ENCODE results near the gene FAM110D.

FAM110D gene

GRCh38 chr1:26180010-26180506 is 21.2 kb downstream of the FAM110D start:
- Histone ChIP-seq H3K4me1 (ENCODE audit: insufficient read depth, low read length) (no peaks in the 10 kb centered on the region), H3K9me3 (ENCODE audit: control insufficient read depth, insufficient read depth, low read length) (no peaks in the 10 kb centered on the region), H3K9ac (ENCODE audit: low read depth, low read length) (no peak overlapping the region), H3K36me3 (ENCODE audit: insufficient read depth, low read length) (no peaks in the 10 kb centered on the region; the same call in 1 of the 2 replicates)

- H3K9ac ChIP-seq (ENCODE audit: low read depth, low read length), result no peak overlapping the region
- H3K4me1 ChIP-seq (ENCODE audit: insufficient read depth, low read length), result no peaks in the 10 kb centered on the region
- no peaks in the 10 kb centered on the region; the same call in 1 of the 2 replicates for H3K36me3 ChIP-seq (ENCODE audit: insufficient read depth, low read length)
- H3K9me3 ChIP-seq (ENCODE audit: control insufficient read depth, insufficient read depth, low read length), result no peaks in the 10 kb centered on the region
Measured at GRCh38 chr1:26181586-26182382, 22.9 kb downstream of the FAM110D start.

GRCh38 chr1:26182383-26182696 is 23.5 kb downstream of the FAM110D start:
- H3K36me3 ChIP-seq (ENCODE audit: insufficient read depth, low read length), result no peaks in the 10 kb centered on the region; the same call in 1 of the 2 replicates
- H3K9me3 ChIP-seq (ENCODE audit: control insufficient read depth, insufficient read depth, low read length), result no peaks in the 10 kb centered on the region
- H3K4me1 ChIP-seq (ENCODE audit: insufficient read depth, low read length), result no peaks in the 10 kb centered on the region
- H3K9ac ChIP-seq (ENCODE audit: low read depth, low read length), result no peak overlapping the region

GRCh38 chr1:26184086-26184485 is 25.2 kb downstream of the FAM110D start:
- Histone ChIP-seq H3K9me3 (ENCODE audit: control insufficient read depth, insufficient read depth, low read length) (no peaks in the 10 kb centered on the region), H3K9ac (ENCODE audit: low read depth, low read length) (no peak overlapping the region), H3K36me3 (ENCODE audit: insufficient read depth, low read length) (no peaks in the 10 kb centered on the region; the same call in 1 of the 2 replicates), H3K4me1 (ENCODE audit: insufficient read depth, low read length) (no peaks in the 10 kb centered on the region)

- Histone ChIP-seq H3K9ac (ENCODE audit: low read depth, low read length) (no peak overlapping the region), H3K36me3 (ENCODE audit: insufficient read depth, low read length) (no peaks in the 10 kb centered on the region; the same call in 1 of the 2 replicates), H3K4me1 (ENCODE audit: insufficient read depth, low read length) (no peaks in the 10 kb centered on the region), H3K9me3 (ENCODE audit: control insufficient read depth, insufficient read depth, low read length) (no peaks in the 10 kb centered on the region)
Measured at GRCh38 chr1:26184883-26185282, 26.0 kb downstream of the FAM110D start.

- Histone ChIP-seq H3K9me3 (ENCODE audit: control insufficient read depth, insufficient read depth, low read length) (no peaks in the 10 kb centered on the region), H3K36me3 (ENCODE audit: insufficient read depth, low read length) (no peaks in the 10 kb centered on the region), H3K4me1 (ENCODE audit: insufficient read depth, low read length) (no peaks in the 10 kb centered on the region; the same call in 1 of the 2 replicates), H3K9ac (ENCODE audit: low read depth, low read length) (no peak overlapping the region)
Measured at GRCh38 chr1:26187882-26188281, 29.0 kb downstream of the FAM110D start.

- H3K9ac ChIP-seq (ENCODE audit: low read depth, low read length), result no peak overlapping the region
- H3K9me3 ChIP-seq (ENCODE audit: control insufficient read depth, insufficient read depth, low read length), result no peaks in the 10 kb centered on the region
- no peaks in the 10 kb centered on the region for H3K36me3 ChIP-seq (ENCODE audit: insufficient read depth, low read length)
- H3K4me1 ChIP-seq (ENCODE audit: insufficient read depth, low read length), result no peaks in the 10 kb centered on the region; the same call in 1 of the 2 replicates
Measured at GRCh38 chr1:26188477-26188876, 29.6 kb downstream of the FAM110D start.

GRCh38 chr1:26189331-26189730 is 30.5 kb downstream of the FAM110D start:
- Histone ChIP-seq H3K4me1 (ENCODE audit: insufficient read depth, low read length) (no peaks in the 10 kb centered on the region; the same call in 1 of the 2 replicates), H3K9me3 (ENCODE audit: control insufficient read depth, insufficient read depth, low read length) (no peaks in the 10 kb centered on the region), H3K9ac (ENCODE audit: low read depth, low read length) (no peak overlapping the region), H3K36me3 (ENCODE audit: insufficient read depth, low read length) (no peaks in the 10 kb centered on the region)

- no peaks in the 10 kb centered on the region; the same call in 1 of the 2 replicates for H3K4me1 ChIP-seq (ENCODE audit: insufficient read depth, low read length)
- no peaks in the 10 kb centered on the region for H3K36me3 ChIP-seq (ENCODE audit: insufficient read depth, low read length)
- H3K9ac ChIP-seq (ENCODE audit: low read depth, low read length), result no peak overlapping the region
- no peaks in the 10 kb centered on the region for H3K9me3 ChIP-seq (ENCODE audit: control insufficient read depth, insufficient read depth, low read length)
Measured at GRCh38 chr1:26189751-26190275, 30.9 kb downstream of the FAM110D start.

- Histone ChIP-seq H3K9ac (ENCODE audit: low read depth, low read length) (no peak within 1 kb of the TSS), H3K4me1 (ENCODE audit: insufficient read depth, low read length) (no peaks in the 10 kb centered on the region; the same call in 1 of the 2 replicates), H3K36me3 (ENCODE audit: insufficient read depth, low read length) (no peaks in the 10 kb centered on the region), H3K9me3 (ENCODE audit: control insufficient read depth, insufficient read depth, low read length) (no peaks in the 10 kb centered on the region)
Measured at GRCh38 chr1:26190373-26190987, 31.6 kb downstream of the FAM110D start, which contains the start of gene CATSPER4. CATSPER4 (plus strand) TSS chr1:26190602; CDS start chr1:26190628, 26 bp downstream.

- Histone ChIP-seq H3K9me3 (ENCODE audit: control insufficient read depth, insufficient read depth, low read length) (no peaks in the 10 kb centered on the region), H3K36me3 (ENCODE audit: insufficient read depth, low read length) (no peaks in the 10 kb centered on the region), H3K9ac (ENCODE audit: low read depth, low read length) (no peak overlapping the region), H3K4me1 (ENCODE audit: insufficient read depth, low read length) (no peaks in the 10 kb centered on the region; the same call in 1 of the 2 replicates)
Measured at GRCh38 chr1:26191739-26192138, 32.9 kb downstream of the FAM110D start.

- Histone ChIP-seq H3K9me3 (ENCODE audit: control insufficient read depth, insufficient read depth, low read length) (no peaks in the 10 kb centered on the region), H3K4me1 (ENCODE audit: insufficient read depth, low read length) (peaks cover 3% of the 10 kb centered on the region; the same call in 1 of the 2 replicates), H3K36me3 (ENCODE audit: insufficient read depth, low read length) (no peaks in the 10 kb centered on the region), H3K9ac (ENCODE audit: low read depth, low read length) (no peak overlapping the region)
Measured at GRCh38 chr1:26195805-26196204, 36.9 kb downstream of the FAM110D start.

GRCh38 chr1:26197301-26197700 is 38.4 kb downstream of the FAM110D start:
- Histone ChIP-seq H3K9me3 (ENCODE audit: control insufficient read depth, insufficient read depth, low read length) (no peaks in the 10 kb centered on the region), H3K4me1 (ENCODE audit: insufficient read depth, low read length) (peaks cover 3% of the 10 kb centered on the region; the same call in 1 of the 2 replicates), H3K9ac (ENCODE audit: low read depth, low read length) (no peak overlapping the region)

GRCh38 chr1:26197813-26198212 is 38.9 kb downstream of the FAM110D start:
- no peak overlapping the region for H3K9ac ChIP-seq (ENCODE audit: low read depth, low read length)
- no peaks in the 10 kb centered on the region for H3K9me3 ChIP-seq (ENCODE audit: control insufficient read depth, insufficient read depth, low read length)
- H3K4me1 ChIP-seq (ENCODE audit: insufficient read depth, low read length), result peaks cover 3% of the 10 kb centered on the region; the same call in 1 of the 2 replicates
- H3K36me3 ChIP-seq (ENCODE audit: insufficient read depth, low read length), result no peaks in the 10 kb centered on the region

More at GRCh38 chr1:26197301-26197700, 38.4 kb downstream of the FAM110D start:
- H3K36me3 ChIP-seq (ENCODE audit: insufficient read depth, low read length), result no peaks in the 10 kb centered on the region

All from ES-I3 (cell line).